Kidney capillary endothelial cell (primary cell): Measurements from ENCODE around the gene SHC2.
"Not testable (repeated sequence)": the region's sequence is repeated elsewhere in the genome, so short reads cannot be mapped to it uniquely, and the experiment has no call there.

ENCODE experiments used
- DNase-seq: peaks from one replicate; pipeline ENCODE4 v3.0.0-alpha.2; 2018; ENCODE audit warnings: low spot score

Gene SHC2

GRCh38 chr19:406971-407510, 53.8 kb downstream of the SHC2 start:
- no peak for DNase-seq

DNA sequence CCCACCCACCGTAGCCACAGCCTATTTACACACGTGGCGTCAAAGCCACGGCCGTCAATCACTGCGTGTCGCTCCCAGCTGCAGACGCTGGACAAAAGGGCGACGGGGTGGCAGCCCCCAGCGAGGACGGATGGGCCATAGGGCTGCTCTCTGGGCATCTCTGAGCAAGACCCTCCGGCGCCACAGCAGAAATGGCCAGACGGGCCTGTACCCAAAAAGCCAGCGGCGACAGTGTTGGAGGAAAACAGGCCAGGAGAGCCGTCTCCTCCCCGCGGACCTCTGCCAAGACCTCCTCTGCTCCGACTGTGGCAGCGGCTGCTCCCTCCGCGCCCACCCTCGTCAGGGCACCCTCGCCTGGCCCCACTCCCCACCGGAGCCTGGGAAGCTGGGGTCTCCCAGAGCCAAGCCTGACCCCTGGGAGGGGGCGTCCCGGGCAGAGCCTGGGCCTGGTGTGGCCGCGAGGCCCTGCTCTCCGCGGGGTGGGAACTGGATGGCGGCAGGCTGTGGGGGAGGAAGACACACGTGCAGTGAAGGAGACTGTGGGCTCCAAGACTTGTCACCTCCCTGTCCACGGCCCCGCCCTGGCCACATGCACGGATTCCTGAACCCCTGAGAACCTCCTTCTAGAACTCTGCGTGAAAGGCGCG, 54.6 kb downstream of the SHC2 start:
- no peak for DNase-seq

- DNase-seq: no peak
Measured at GRCh38 chr19:405121-405965, 55.5 kb downstream of the SHC2 start.

- DNase-seq: no peak
Measured at GRCh38 chr19:403221-404027, 57.4 kb downstream of the SHC2 start.

- no peak for DNase-seq
Measured at GRCh38 chr19:402786-403185, 58.0 kb downstream of the SHC2 start.

DNA sequence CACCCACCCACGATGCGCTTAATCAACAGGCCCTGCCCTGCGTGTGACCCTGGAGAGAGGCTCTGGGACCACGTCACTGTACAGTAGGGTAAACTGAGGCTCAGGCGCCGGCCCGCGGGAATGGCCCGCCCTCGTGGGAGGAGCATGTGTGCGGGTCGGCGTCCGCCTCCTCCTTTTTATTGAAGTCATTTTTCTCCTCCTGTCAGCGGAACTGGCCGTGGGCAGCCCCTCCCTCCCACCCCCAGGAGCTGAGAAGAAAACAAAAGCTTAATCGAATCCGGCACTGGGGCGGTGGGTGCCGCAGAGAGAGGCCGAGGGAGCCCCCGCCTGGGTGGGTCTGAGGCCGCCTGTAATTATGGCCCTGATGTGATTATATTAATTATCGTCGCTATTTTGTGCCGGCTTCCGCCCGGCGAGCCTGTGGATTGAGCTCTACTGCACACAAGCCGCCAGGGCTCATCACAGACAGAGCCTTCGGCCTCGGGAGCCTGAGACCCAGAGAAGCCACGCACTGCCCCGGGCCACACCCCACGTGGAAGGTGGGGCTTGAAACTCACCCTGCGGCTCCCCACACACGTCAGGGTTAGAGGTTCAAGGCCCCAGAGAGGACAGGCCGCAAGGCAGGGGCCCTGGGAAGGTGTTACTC, 58.8 kb downstream of the SHC2 start:
- DNase-seq: no peak

- DNase-seq: no peak
Measured at GRCh38 chr19:400976-401865, 59.6 kb downstream of the SHC2 start.

DNA sequence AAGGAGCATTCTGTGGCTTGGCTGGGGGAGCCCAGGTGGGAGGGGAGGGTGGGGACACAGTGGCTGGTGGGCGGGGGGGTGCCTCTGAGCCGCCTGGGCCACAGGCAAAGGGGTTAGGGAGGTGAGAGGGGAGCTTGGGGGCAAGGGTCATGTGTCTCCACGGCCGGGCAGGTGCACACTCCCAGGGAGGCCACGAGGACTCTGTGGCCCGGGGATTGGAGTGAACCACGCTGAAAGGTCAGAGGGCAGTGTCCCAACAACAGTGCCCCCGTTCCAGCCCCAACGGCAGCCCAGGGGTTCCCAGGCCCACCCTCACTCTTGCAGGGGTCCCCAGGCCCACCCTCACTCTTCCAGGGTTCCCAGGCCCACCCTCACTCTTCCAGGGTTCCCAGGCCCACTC, 61.5 kb downstream of the SHC2 start:
- DNase-seq: no peak

GRCh38 chr19:398719-399118, 62.1 kb downstream of the SHC2 start:
- no peak for DNase-seq

GRCh38 chr19:397941-398706, 62.7 kb downstream of the SHC2 start:
- DNase-seq: no peak

- DNase-seq: no peak
Measured at GRCh38 chr19:397321-397720, 63.5 kb downstream of the SHC2 start.

DNA sequence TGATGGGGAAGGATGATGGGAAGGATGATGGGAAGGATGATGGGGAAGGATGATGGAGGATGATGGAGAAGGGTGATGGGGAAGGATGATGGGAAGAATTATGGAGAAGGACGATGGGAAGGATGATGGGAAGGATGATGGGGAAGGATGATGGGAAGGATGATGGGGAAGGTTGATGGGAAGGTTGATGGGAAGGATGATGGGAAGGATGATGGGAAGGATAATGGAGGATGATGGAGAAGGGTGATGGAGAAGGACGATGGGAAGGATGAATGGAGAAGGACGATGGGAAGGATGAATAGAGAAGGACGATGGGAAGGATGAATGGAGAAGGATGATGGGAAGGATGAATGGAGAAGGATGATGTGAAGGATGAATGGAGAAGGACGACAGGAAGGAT, 65.4 kb downstream of the SHC2 start:
- DNase-seq: no peak

DNA sequence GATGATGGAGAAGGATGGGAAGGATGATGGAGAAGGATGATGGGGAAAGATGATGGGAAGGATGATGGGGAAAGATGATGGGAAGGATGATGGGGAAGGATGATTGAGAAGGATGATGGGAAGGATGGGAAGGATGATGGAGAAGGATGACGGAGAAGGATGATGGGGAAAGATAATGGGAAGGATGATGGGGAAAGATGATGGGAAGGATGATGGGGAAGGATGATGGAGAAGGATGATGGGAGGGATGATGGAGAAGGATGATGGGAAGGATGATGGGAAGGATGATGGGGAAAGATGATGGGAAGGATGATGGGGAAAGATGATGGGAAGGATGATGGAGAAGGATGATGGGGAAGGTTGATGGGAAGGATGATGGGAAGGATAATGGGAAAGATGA, 66.0 kb downstream of the SHC2 start:
- DNase-seq: not testable (repeated sequence)

- DNase-seq: not testable (repeated sequence)
Measured at GRCh38 chr19:393560-393959, 67.3 kb downstream of the SHC2 start.

- no peak for DNase-seq
Measured at GRCh38 chr19:392375-392970, 68.4 kb downstream of the SHC2 start.

- no peak for DNase-seq
Measured at GRCh38 chr19:391726-392374, 69.0 kb downstream of the SHC2 start.

DNA sequence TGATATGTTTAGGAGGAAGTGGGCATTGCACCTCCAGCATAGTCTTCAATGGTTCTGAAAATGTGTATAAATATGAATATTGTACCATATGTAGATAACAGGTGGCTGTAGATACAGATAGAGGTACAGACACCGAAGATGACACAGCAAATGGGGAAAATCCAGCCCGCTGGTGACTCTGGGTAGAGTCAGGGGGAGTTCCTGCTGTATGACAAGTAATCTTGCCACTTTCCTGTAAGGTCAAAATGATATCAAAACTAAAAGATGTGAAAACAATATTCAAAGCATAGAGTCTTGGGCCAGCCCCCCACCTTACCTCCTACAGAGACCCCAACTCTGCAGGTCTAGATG, 69.7 kb downstream of the SHC2 start:
- DNase-seq: no peak

DNA sequence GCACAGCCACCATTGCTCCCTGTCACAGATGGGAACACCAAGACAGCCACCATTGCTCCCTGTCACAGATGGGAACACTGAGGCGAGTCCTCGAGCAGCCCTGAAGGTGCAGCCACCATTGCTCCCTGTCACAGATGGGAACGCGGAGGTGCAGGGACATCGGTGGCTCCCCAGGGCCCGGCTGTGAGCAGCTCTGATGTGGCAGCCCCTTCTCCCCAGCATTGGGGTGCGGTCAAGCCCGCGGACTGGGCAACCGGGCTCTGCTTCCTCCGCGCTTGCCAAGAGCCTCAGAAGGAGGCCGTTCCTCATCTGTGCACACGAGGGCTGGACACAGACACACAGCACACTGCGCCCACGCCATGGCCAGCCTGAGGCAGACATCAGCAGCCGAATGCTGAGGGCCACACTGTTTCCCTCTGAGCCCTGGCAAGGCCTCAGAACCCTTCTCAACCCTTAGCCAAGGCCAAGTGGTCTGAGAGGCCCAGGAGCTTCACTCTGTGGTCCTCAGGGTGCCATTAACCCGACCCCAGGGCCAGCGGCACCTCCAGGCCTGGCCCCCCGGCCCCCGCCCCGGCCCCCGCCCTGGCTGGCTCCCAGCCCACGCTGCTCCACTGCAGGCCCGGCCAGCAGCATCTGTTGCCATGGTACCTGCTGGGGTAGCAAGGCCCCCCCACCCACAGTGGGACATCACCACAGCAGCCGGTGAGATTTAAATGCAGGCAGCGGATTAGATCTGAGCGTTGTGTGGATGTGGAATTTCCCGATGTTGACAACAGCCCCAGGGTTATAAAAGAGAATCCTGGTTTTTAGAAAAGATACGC, 70.2 kb downstream of the SHC2 start:
- DNase-seq: no peak

- DNase-seq: no peak
Measured at GRCh38 chr19:389935-390289, 70.9 kb downstream of the SHC2 start.
